Measurements from ENCODE around the gene DYDC1. TPM values are rescaled to one million over a fixed set of nuclear protein-coding genes. Genes with fewer than 3 reads are reported as not detected.
A peak's percentile ranks its signal among the peaks of the same experiment; 100 is the strongest.

DYDC1 gene
- total and polyA plus RNA-seq, 2 of the 13 experiments (the other 11 are each of a cell fraction or from before 2014, with no cell fraction given): not detected

GRCh38 chr10:80292607-80293239, 63.8 kb downstream of the DYDC1 start (continued):
- TF ChIP-seq ZIK1 (CRISPR knock-in tag; IDR thresholded peaks at IDR 0.05; ENCODE audit: borderline replicate concordance, low read depth) (no peak), RFXANK (CRISPR knock-in tag; IDR thresholded peaks at IDR 0.05) (no peak), ZNF205 (CRISPR knock-in tag; IDR thresholded peaks at IDR 0.05) (0 out of 2 replicates have a peak, but pooled peaks have one; percentile 22), HDAC2 (CRISPR knock-in tag; IDR thresholded peaks at IDR 0.05) (peak; percentile 59; the same call in 1 of the 2 replicates), KLF13 (CRISPR knock-in tag; IDR thresholded peaks at IDR 0.05) (no peak), MEIS1 (CRISPR knock-in tag; IDR thresholded peaks at IDR 0.05; ENCODE audit: borderline replicate concordance) (0 out of 2 replicates have a peak, but pooled peaks have one; percentile 64), ZNF530 (CRISPR knock-in tag; IDR thresholded peaks at IDR 0.05; ENCODE audit: low read depth) (no peak), PCBP2 (optimal IDR thresholded peaks at IDR 0.05; ENCODE audit: low read depth, low read length, poor library complexity, severe bottlenecking) (no peak), MXD1 (CRISPR knock-in tag; IDR thresholded peaks at IDR 0.05) (no peak), RXRA (CRISPR knock-in tag; IDR thresholded peaks at IDR 0.05) (peak; percentile 45; the same call in 1 of the 2 replicates), SRSF9 (IDR thresholded peaks at IDR 0.05; ENCODE audit: borderline replicate concordance, insufficient read depth, low read depth, low read length, poor library complexity, severe bottlenecking) (no peak), RXRB (CRISPR knock-in tag; IDR thresholded peaks at IDR 0.05; ENCODE audit: borderline replicate concordance) (peak; percentile 82), YEATS2 (CRISPR knock-in tag; IDR thresholded peaks at IDR 0.05; ENCODE audit: borderline replicate concordance) (no peak; the same call in 1 of the 2 replicates), IRX3 (CRISPR knock-in tag; IDR thresholded peaks at IDR 0.05; ENCODE audit: borderline replicate concordance, low read depth) (no peak), ZBTB49 (CRISPR knock-in tag; IDR thresholded peaks at IDR 0.05; ENCODE audit: borderline replicate concordance) (no peak), ZNF761 (CRISPR knock-in tag; conservative IDR thresholded peaks at IDR 0.05) (0 out of 2 replicates have a peak, but pooled peaks have one; percentile 34), TRIM24 (CRISPR knock-in tag; IDR thresholded peaks at IDR 0.05) (0 out of 2 replicates have a peak, but pooled peaks have one; percentile 21), PITX1 (CRISPR knock-in tag; IDR thresholded peaks at IDR 0.05) (peak; percentile 75; the same call in 1 of the 2 replicates), MIXL1 (CRISPR knock-in tag; IDR thresholded peaks at IDR 0.05) (peak; percentile 73), TAF1 (CRISPR knock-in tag; IDR thresholded peaks at IDR 0.05) (no peak), RFX3 (CRISPR knock-in tag; IDR thresholded peaks at IDR 0.05) (no peak), SNAI1 (CRISPR knock-in tag; IDR thresholded peaks at IDR 0.05; ENCODE audit: borderline replicate concordance) (no peak)
- TF ChIP-seq, protein P1, sequence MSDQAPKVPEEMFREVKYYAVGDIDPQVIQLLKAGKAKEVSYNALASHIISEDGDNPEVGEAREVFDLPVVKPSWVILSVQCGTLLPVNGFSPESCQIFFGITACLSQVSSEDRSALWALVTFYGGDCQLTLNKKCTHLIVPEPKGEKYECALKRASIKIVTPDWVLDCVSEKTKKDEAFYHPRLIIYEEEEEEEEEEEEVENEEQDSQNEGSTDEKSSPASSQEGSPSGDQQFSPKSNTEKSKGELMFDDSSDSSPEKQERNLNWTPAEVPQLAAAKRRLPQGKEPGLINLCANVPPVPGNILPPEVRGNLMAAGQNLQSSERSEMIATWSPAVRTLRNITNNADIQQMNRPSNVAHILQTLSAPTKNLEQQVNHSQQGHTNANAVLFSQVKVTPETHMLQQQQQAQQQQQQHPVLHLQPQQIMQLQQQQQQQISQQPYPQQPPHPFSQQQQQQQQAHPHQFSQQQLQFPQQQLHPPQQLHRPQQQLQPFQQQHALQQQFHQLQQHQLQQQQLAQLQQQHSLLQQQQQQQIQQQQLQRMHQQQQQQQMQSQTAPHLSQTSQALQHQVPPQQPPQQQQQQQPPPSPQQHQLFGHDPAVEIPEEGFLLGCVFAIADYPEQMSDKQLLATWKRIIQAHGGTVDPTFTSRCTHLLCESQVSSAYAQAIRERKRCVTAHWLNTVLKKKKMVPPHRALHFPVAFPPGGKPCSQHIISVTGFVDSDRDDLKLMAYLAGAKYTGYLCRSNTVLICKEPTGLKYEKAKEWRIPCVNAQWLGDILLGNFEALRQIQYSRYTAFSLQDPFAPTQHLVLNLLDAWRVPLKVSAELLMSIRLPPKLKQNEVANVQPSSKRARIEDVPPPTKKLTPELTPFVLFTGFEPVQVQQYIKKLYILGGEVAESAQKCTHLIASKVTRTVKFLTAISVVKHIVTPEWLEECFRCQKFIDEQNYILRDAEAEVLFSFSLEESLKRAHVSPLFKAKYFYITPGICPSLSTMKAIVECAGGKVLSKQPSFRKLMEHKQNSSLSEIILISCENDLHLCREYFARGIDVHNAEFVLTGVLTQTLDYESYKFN (CRISPR knock-in tag; conservative IDR thresholded peaks at IDR 0.05): peak; percentile 86

All from HepG2 (cell line).